Measurements from ENCODE around the gene OSTM1.

OSTM1 gene

GRCh38 chr6:108074359-108075144 lies at the start of gene OSTM1:
OSTM1 (minus strand) TSS chr6:108074741; CDS start chr6:108074651, 90 bp downstream.
- DNase-seq: peak; percentile 94

- no peak for DNase-seq
These were observed 49.4 kb upstream of the OSTM1 start for GRCh38 chr6:108123946-108124345.

GRCh38 chr6:108123481-108123929 lies 49.0 kb upstream of the OSTM1 start:
- no peak for DNase-seq

- no peak for DNase-seq
These were observed 47.1 kb upstream of the OSTM1 start for GRCh38 chr6:108121612-108122011.

- no peak for DNase-seq
These were observed 45.8 kb upstream of the OSTM1 start for GRCh38 chr6:108120311-108120710.

GRCh38 chr6:108119769-108120141 lies 45.2 kb upstream of the OSTM1 start:
- no peak for DNase-seq

- no peak for DNase-seq
These were observed 44.5 kb upstream of the OSTM1 start for GRCh38 chr6:108118810-108119768.

GRCh38 chr6:108118359-108118724 lies 43.8 kb upstream of the OSTM1 start:
- no peak for DNase-seq

- DNase-seq: no peak
These were observed 43.2 kb upstream of the OSTM1 start for GRCh38 chr6:108117427-108118358.

- DNase-seq: no peak
These were observed 42.2 kb upstream of the OSTM1 start for GRCh38 chr6:108116546-108117426.

GRCh38 chr6:108115598-108116058 lies 41.1 kb upstream of the OSTM1 start:
- no peak for DNase-seq

- no peak for DNase-seq
These were observed 40.5 kb upstream of the OSTM1 start for GRCh38 chr6:108114841-108115597.

- DNase-seq: peak; percentile 41
These were observed 39.3 kb upstream of the OSTM1 start for GRCh38 chr6:108113557-108114519.

GRCh38 chr6:108108374-108108773 lies 33.8 kb upstream of the OSTM1 start:
- no peak for DNase-seq

- DNase-seq: no peak
These were observed 32.6 kb upstream of the OSTM1 start for GRCh38 chr6:108107102-108107501.

- DNase-seq: no peak
These were observed 32.2 kb upstream of the OSTM1 start for GRCh38 chr6:108106694-108107093.

- DNase-seq: no peak
These were observed 31.7 kb upstream of the OSTM1 start for GRCh38 chr6:108106261-108106660.

GRCh38 chr6:108105571-108105970 lies 31.0 kb upstream of the OSTM1 start:
- DNase-seq: no peak

GRCh38 chr6:108102965-108103364 lies 28.4 kb upstream of the OSTM1 start:
- DNase-seq: no peak

All from CD4-positive, alpha-beta T cell treated with Interleukin-10 for 1 hour (primary cell).